H1 (cell line): Measurements from ENCODE around the gene CUEDC2. TPM values are rescaled to one million over a fixed set of nuclear protein-coding genes. Genes with fewer than 3 reads are reported as not detected.

Experiments used
- CTCF ChIA-PET: fragments of 300-600 bp; sonication (Branson Sonifier 250); formaldehyde crosslinking; loops from one replicate; lab custom pipeline; 2021; ENCODE audit not compliant: partially characterized antibody; lab: Charles Lee
- POLR2A ChIA-PET: fragments of 300-600 bp; sonication (Branson Sonifier 250); formaldehyde crosslinking; loops from one replicate; lab custom pipeline; 2021; ENCODE audit warnings: inconsistent platforms; ENCODE audit not compliant: partially characterized antibody; lab: Charles Lee
- DNase-seq, 2 experiments: peaks; one replicate each; pipeline versions ENCODE4 v3.0.0 to v3.0.0-alpha.2; 2010 to 2022; ENCODE audit warnings: low spot score in 2 of 2, low read depth in 1 of 2, mixed read lengths in 1 of 2
- FAIRE-seq: peaks from 2 replicates; lab custom pipeline; 2011; peaks lifted over from hg19 to GRCh38; lab: Jason Lieb, UNC
- H2AFZ ChIP-seq: 2 replicates; pipeline ENCODE4 v1.8.1; 2012; ENCODE audit warnings: low read length, inconsistent platforms
- H2AK5ac ChIP-seq: 2 replicates; pipeline ENCODE4 v1.6.1; 2013; ENCODE audit warnings: low read depth, low read length
- H2BK120ac ChIP-seq: replicated peaks from 2 replicates; pipeline ENCODE3; 2013; ENCODE audit warnings: low read depth, low read length, inconsistent platforms
- H2BK12ac ChIP-seq: 2 replicates; pipeline ENCODE4 v1.6.1; 2013; ENCODE audit warnings: low read depth, low read length
- H2BK15ac ChIP-seq: 2 replicates; pipeline ENCODE4 v1.6.1; 2013; ENCODE audit warnings: low read length
- H2BK20ac ChIP-seq: 2 replicates; pipeline ENCODE4 v1.6.1; 2013; ENCODE audit warnings: low read length
- H2BK5ac ChIP-seq: 2 replicates; pipeline ENCODE4 v1.6.1; 2013; ENCODE audit warnings: low read depth, low read length
- H3K14ac ChIP-seq: 2 replicates; pipeline ENCODE4 v1.6.1; 2013; ENCODE audit warnings: inconsistent platforms; ENCODE audit not compliant: insufficient read length
- H3K18ac ChIP-seq: 2 replicates; pipeline ENCODE4 v1.6.1; 2013; ENCODE audit warnings: low read length; ENCODE audit errors: extremely low read depth
- H3K23ac ChIP-seq: 2 replicates; pipeline ENCODE4 v1.6.1; 2013; ENCODE audit warnings: inconsistent platforms; ENCODE audit not compliant: insufficient read length
- H3K23me2 ChIP-seq: 2 replicates; pipeline ENCODE4 v1.6.1; 2013; ENCODE audit warnings: low read depth, low read length
- H3K27ac ChIP-seq: 2 replicates; pipeline ENCODE4 v1.6.1; 2011; ENCODE audit warnings: low read depth, low read length, inconsistent platforms
- H3K27me3 ChIP-seq, 4 experiments: replicated peaks in 1 of 4; 1 replicate in 1 of 4; 2 replicates in 3 of 4; pipeline versions ENCODE4 v1.6.1 to v1.8.1; 2011 to 2013; ENCODE audit warnings: low read length in 3 of 4, mild to moderate bottlenecking in 3 of 4, inconsistent platforms in 2 of 4, mixed read lengths in 2 of 4, moderate library complexity in 1 of 4; ENCODE audit not compliant: control insufficient read depth in 3 of 4, insufficient read depth in 3 of 4; ENCODE audit errors: extremely low read depth in 1 of 4
- H3K36me3 ChIP-seq, 4 experiments: 2 replicates each; pipeline versions ENCODE4 v1.6.1 to v1.8.1; 2011 to 2013; ENCODE audit warnings: mild to moderate bottlenecking in 4 of 4, low read length in 3 of 4, moderate library complexity in 2 of 4, control low read depth in 1 of 4, inconsistent platforms in 1 of 4; ENCODE audit not compliant: insufficient read depth in 4 of 4, control insufficient read depth in 2 of 4
- H3K4ac ChIP-seq: replicated peaks from 2 replicates; pipeline ENCODE3; 2013; ENCODE audit warnings: low read length, low read depth, mixed read lengths, inconsistent platforms; ENCODE audit not compliant: insufficient read length
- H3K4me1 ChIP-seq, 4 experiments: replicated peaks in 1 of 4; 1 replicate in 1 of 4; 2 replicates in 3 of 4; pipeline versions ENCODE4 v1.6.1 to v1.8.1; 2011 to 2013; ENCODE audit warnings: low read length in 3 of 4, inconsistent platforms in 2 of 4, mixed read lengths in 1 of 4; ENCODE audit not compliant: insufficient read depth in 4 of 4, control insufficient read depth in 3 of 4
- H3K4me2 ChIP-seq, 2 experiments: 2 replicates each; pipeline versions ENCODE4 v1.6.1 to v1.8.1; 2011 to 2013; ENCODE audit warnings: low read depth in 2 of 2, low read length in 2 of 2, control low read depth in 1 of 2, inconsistent platforms in 1 of 2, mild to moderate bottlenecking in 1 of 2; ENCODE audit not compliant: insufficient read depth in 1 of 2
- H3K4me3 ChIP-seq, 4 experiments: fragments of 200-600, 300-600 bp in 1 of 4; sonication (generic), shearing (Covaris generic), sonication (Bioruptor Twin) in 1 of 4; 2 replicates each; pipeline versions ENCODE4 v1.5.1 to v1.8.1; 2011 to 2016; ENCODE audit warnings: low read length in 4 of 4, low read depth in 3 of 4, control low read depth in 2 of 4, inconsistent platforms in 2 of 4, mild to moderate bottlenecking in 2 of 4, mixed read lengths in 1 of 4, moderate library complexity in 1 of 4; ENCODE audit not compliant: insufficient read depth in 2 of 4; ENCODE audit errors: extremely low read depth in 1 of 4
- H3K56ac ChIP-seq: replicated peaks from 2 replicates; pipeline ENCODE3; 2013; ENCODE audit warnings: low read depth, mild to moderate bottlenecking, mixed read lengths, low read length, inconsistent platforms; ENCODE audit not compliant: insufficient read length
- H3K79me1 ChIP-seq: 2 replicates; pipeline ENCODE4 v1.6.1; 2013; ENCODE audit warnings: low read depth, low read length, control low read depth
- H3K79me2 ChIP-seq, 2 experiments: 2 replicates each; pipeline versions ENCODE4 v1.6.1 to v1.8.1; 2012 to 2013; ENCODE audit warnings: low read length in 2 of 2, mild to moderate bottlenecking in 2 of 2, inconsistent platforms in 1 of 2; ENCODE audit not compliant: insufficient read depth in 2 of 2, control insufficient read depth in 1 of 2
- H3K9ac ChIP-seq, 4 experiments: replicated peaks in 1 of 4; 1 replicate in 1 of 4; 2 replicates in 3 of 4; pipeline versions ENCODE4 v1.6.1 to v1.8.1; 2011 to 2013; ENCODE audit warnings: low read depth in 3 of 4, low read length in 3 of 4, control low read depth in 2 of 4, mild to moderate bottlenecking in 2 of 4, moderate library complexity in 2 of 4, inconsistent platforms in 1 of 4; ENCODE audit errors: extremely low read depth in 1 of 4
- H3K9me3 ChIP-seq, 2 experiments: 2 replicates each; pipeline versions ENCODE4 v1.6.1 to v1.8.1; 2012 to 2013; ENCODE audit warnings: mild to moderate bottlenecking in 2 of 2, moderate library complexity in 2 of 2, control low read depth in 1 of 2, inconsistent platforms in 1 of 2, low read depth in 1 of 2, low read length in 1 of 2, mixed read lengths in 1 of 2; ENCODE audit not compliant: insufficient read depth in 2 of 2
- H4K20me1 ChIP-seq, 2 experiments: replicated peaks in 1 of 2; 2 replicates each; pipeline versions ENCODE3 to v1.8.1; 2011 to 2013; ENCODE audit warnings: inconsistent platforms in 2 of 2, low read length in 2 of 2, mild to moderate bottlenecking in 1 of 2; ENCODE audit not compliant: insufficient read depth in 2 of 2, control insufficient read depth in 1 of 2
- H4K5ac ChIP-seq: 2 replicates; pipeline ENCODE4 v1.6.1; 2013; ENCODE audit warnings: low read length, low read depth, mixed read lengths, inconsistent platforms; ENCODE audit not compliant: insufficient read length
- H4K8ac ChIP-seq: 2 replicates; pipeline ENCODE4 v1.8.0; 2013; ENCODE audit warnings: mild to moderate bottlenecking, moderate library complexity, low read length, inconsistent platforms; ENCODE audit not compliant: insufficient read depth; ENCODE audit errors: extremely low read depth
- H4K91ac ChIP-seq: replicated peaks from 2 replicates; pipeline ENCODE3; 2013; ENCODE audit warnings: low read length, mixed read lengths, inconsistent platforms; ENCODE audit not compliant: insufficient read length
- CHD1 ChIP-seq: IDR thresholded peaks from 2 replicates; pipeline ENCODE4 v1.6.1; 2012; ENCODE audit warnings: low read depth, low read length, improper control_type of control experiment
- EGR1 ChIP-seq: IDR thresholded peaks from 2 replicates; pipeline ENCODE4 v1.6.1; 2011; ENCODE audit warnings: low read depth, low read length, borderline replicate concordance
- EP300 ChIP-seq, 2 experiments: IDR thresholded peaks; 1 replicate in 1 of 2; 2 replicates in 1 of 2; pipeline ENCODE4 v1.6.1; 2011 to 2012; ENCODE audit warnings: low read depth in 2 of 2, low read length in 2 of 2, mild to moderate bottlenecking in 2 of 2, borderline replicate concordance in 1 of 2, inconsistent platforms in 1 of 2, moderate library complexity in 1 of 2
- RAD21 ChIP-seq, 2 experiments: IDR thresholded peaks in 1 of 2; conservative IDR thresholded peaks in 1 of 2; 2 replicates each; pipeline ENCODE4 v1.6.1; 2011; ENCODE audit warnings: low read depth in 2 of 2, low read length in 2 of 2, improper control_type of control experiment in 1 of 2, inconsistent platforms in 1 of 2, mild to moderate bottlenecking in 1 of 2, moderate library complexity in 1 of 2
- TBP ChIP-seq: IDR thresholded peaks from 2 replicates; pipeline ENCODE4 v1.6.1; 2011; ENCODE audit warnings: low read depth, low read length, improper control_type of control experiment
- TCF12 ChIP-seq: IDR thresholded peaks from 2 replicates; pipeline ENCODE4 v1.6.1; 2011; ENCODE audit warnings: low read depth, mild to moderate bottlenecking, low read length
- TEAD4 ChIP-seq: IDR thresholded peaks from 2 replicates; pipeline ENCODE4 v1.6.1; 2012; ENCODE audit warnings: low read depth, low read length, inconsistent platforms, mixed read lengths
- WGBS, 2 experiments: shearing (Covaris generic) in 1 of 2; methylation state at CpG; one replicate each; pipeline versions ENCODE4 v1.1.6 to v1.1.7; 2013 to 2015; ENCODE audit warnings: low lambda C conversion rate in 2 of 2, mixed read lengths in 2 of 2, inconsistent platforms in 1 of 2, low coverage in 1 of 2, missing lambda C conversion rate in 1 of 2; ENCODE audit not compliant: insufficient replicate concordance in 2 of 2, insufficient coverage in 1 of 2, insufficient read length in 1 of 2; ENCODE audit errors: extremely low coverage in 1 of 2, missing lambda C conversion rate in 1 of 2; 5-methylcytosine and 5-hydroxymethylcytosine counted together
- polyA plus RNA-seq, 7 experiments: library from polyadenylated mRNA; depleted of rRNA in 3 of 7; stranded (reverse) in 5 of 7; unstranded in 2 of 7; fragments of >200 nt in 5 of 7; fragments of 200-250 nt in 2 of 7; gene quantifications; 1 replicate in 5 of 7; 2 replicates in 1 of 7; 4 replicates in 1 of 7; pipeline versions ENCODE4 v1.2.1 to v1.2.3, GENCODE V29; 2011 to 2013; ENCODE audit warnings: missing spikeins in 2 of 7, mixed read lengths in 2 of 7
- total RNA-seq: library from RNA; stranded (reverse); fragmentation: NEBNext Ultra II Directional; extraction: Animal tissue kit (Norgen Biotek cat#: 25700); gene quantifications from 2 replicates; pipeline ENCODE4 v1.2.1, GENCODE V29; 2021
- TF ChIP-seq, protein P1 (sequence below), 3 experiments: IDR thresholded peaks; 1 replicate in 2 of 3; 2 replicates in 1 of 3; pipeline versions ENCODE4 v1.5.1 to v1.6.1; 2011; ENCODE audit warnings: low read length in 3 of 3, mild to moderate bottlenecking in 3 of 3, inconsistent platforms in 2 of 3, low read depth in 1 of 3, moderate library complexity in 1 of 3; ENCODE audit not compliant: insufficient read depth in 1 of 3; ENCODE audit errors: control extremely low read depth in 1 of 3

CUEDC2 gene
- total and polyA plus RNA-seq, 2 of the 8 experiments (the other 6 are each of a cell fraction or from before 2014, with no cell fraction given) = 41.7 to 55.2 TPM

- Histone ChIP-seq H4K91ac (no peak overlapping the region), H4K8ac (no peak overlapping the region), H2BK20ac (no peak overlapping the region), H3K9me3 (no peaks in the 10 kb centered on the region), H2BK5ac (no peak overlapping the region), H4K5ac (no peak overlapping the region), H2BK15ac (no peak overlapping the region), H2AFZ (no peak overlapping the region), H3K4me1 (peaks cover 0 to 17% (median 9%) of the 10 kb centered on the region in 4 experiments; a peak in 6 of 7 replicates), H3K14ac (no peak overlapping the region), H3K23ac (no peak overlapping the region), H3K18ac (no peak overlapping the region), H3K36me3 (peaks cover 0 to 4% (median 2%) of the 10 kb centered on the region in 4 experiments; a peak in 4 of 8 replicates), H3K79me1 (no peaks in the 10 kb centered on the region), H2BK120ac (no peak overlapping the region), H3K9ac (no peak overlapping the region), H3K27me3 (peaks cover 0 to 22% (median 20%) of the 10 kb centered on the region in 4 experiments; a peak in 6 of 7 replicates), H3K23me2 (peaks cover 13% of the 10 kb centered on the region), H3K4me2 (peak overlapping the region; percentile 98 to 100), H3K4me3 (peak overlapping the region; percentile 29 to 69 (median 55)), H2AK5ac (no peak overlapping the region), H3K79me2 (no peaks in the 10 kb centered on the region), H3K4ac (no peak overlapping the region), H2BK12ac (no peak overlapping the region), H3K27ac (no peak overlapping the region), H4K20me1 (peaks cover 3 to 12% of the 10 kb centered on the region in 2 experiments), H3K56ac (no peak overlapping the region)
- ChIA-PET CTCF (interaction anchor here (0.6 to 16.4 kb wide), 27 partner anchors 11 to 233 kb away, joined by 3 to 357 read pairs (median 5); partner anchors contain the start of genes C10orf95, ELOVL3, FBXL15 and PSD), POLR2A (interaction anchor here (1.0 to 5.8 kb wide), 5 partner anchors 12 to 242 kb away, joined by 3 to 33 read pairs (median 7); partner anchors contain the start of genes FBXL15 and NOLC1)
- WGBS, 2 experiments = 50% methylated on average over 29 of the region's 30 CpGs; no CpG with 5 or more reads in 1 of the 2 experiments
- FAIRE-seq (no peak), DNase-seq (peak in 1 of 2 experiments; percentile 53)
- TF ChIP-seq EP300 (IDR thresholded peaks at IDR 0.05; ENCODE audit: borderline replicate concordance in 1 of 2, low read depth in 2 of 2, low read length in 2 of 2) = no peak
- TF ChIP-seq, protein P1, sequence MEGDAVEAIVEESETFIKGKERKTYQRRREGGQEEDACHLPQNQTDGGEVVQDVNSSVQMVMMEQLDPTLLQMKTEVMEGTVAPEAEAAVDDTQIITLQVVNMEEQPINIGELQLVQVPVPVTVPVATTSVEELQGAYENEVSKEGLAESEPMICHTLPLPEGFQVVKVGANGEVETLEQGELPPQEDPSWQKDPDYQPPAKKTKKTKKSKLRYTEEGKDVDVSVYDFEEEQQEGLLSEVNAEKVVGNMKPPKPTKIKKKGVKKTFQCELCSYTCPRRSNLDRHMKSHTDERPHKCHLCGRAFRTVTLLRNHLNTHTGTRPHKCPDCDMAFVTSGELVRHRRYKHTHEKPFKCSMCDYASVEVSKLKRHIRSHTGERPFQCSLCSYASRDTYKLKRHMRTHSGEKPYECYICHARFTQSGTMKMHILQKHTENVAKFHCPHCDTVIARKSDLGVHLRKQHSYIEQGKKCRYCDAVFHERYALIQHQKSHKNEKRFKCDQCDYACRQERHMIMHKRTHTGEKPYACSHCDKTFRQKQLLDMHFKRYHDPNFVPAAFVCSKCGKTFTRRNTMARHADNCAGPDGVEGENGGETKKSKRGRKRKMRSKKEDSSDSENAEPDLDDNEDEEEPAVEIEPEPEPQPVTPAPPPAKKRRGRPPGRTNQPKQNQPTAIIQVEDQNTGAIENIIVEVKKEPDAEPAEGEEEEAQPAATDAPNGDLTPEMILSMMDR (IDR thresholded peaks at IDR 0.05; ENCODE audit: control extremely low read depth in 1 of 3, insufficient read depth in 1 of 3, low read depth in 1 of 3, low read length in 3 of 3) = peak in 1 of 3 experiments; percentile 70; a peak in 1 of 4 replicates
- TF ChIP-seq EGR1 = no peak
- no peak for TF ChIP-seq CHD1
- no peak for TF ChIP-seq TCF12
- TF ChIP-seq TEAD4 = 0 out of 2 replicates have a peak, but pooled peaks have one; percentile 9
- no peak for TF ChIP-seq RAD21 (IDR thresholded peaks at IDR 0.05 in 1 of 2, conservative IDR thresholded peaks at IDR 0.05 in 1 of 2; ENCODE audit: low read depth in 2 of 2, low read length in 2 of 2)
- peak; percentile 18; the same call in 1 of the 2 replicates for TF ChIP-seq TBP
Measured at GRCh38 chr10:102393411-102394078, 38.8 kb downstream of the CUEDC2 start.
